Caco-2 (cell line): ENCODE results near the gene CROCC2. TPM values are rescaled to one million over a fixed set of nuclear protein-coding genes. Genes with fewer than 3 reads are reported as not detected.

Experiments
- BruUV-seq: library from RNA; stranded (reverse); fragments of 400-500 nt; replicated peaks from 2 replicates; lab custom pipeline; 2021; lab: Mats Ljungman, UMichigan
- CTCF ChIA-PET: fragments of 300-600 bp; sonication (Branson Sonifier 250); formaldehyde crosslinking; loops from one replicate; lab custom pipeline; 2022; ENCODE audit warnings: antibody characterized with exemption; lab: Charles Lee
- POLR2A ChIA-PET: fragments of 300-600 bp; sonication (Branson Sonifier 250); formaldehyde crosslinking; loops from one replicate; lab custom pipeline; 2022; ENCODE audit warnings: antibody characterized with exemption; lab: Charles Lee
- DNase-seq, 2 experiments: peaks; one replicate each; pipeline versions ENCODE4 v3.0.0 to v3.0.0-alpha.2; 2020 to 2022
- H3K27me3 ChIP-seq: replicated peaks from 2 replicates; pipeline ENCODE4 v1.6.0; 2011; ENCODE audit warnings: low read length; ENCODE audit not compliant: control insufficient read depth, insufficient read depth
- H3K36me3 ChIP-seq: 2 replicates; pipeline ENCODE4 v1.5.1; 2011; ENCODE audit warnings: low read length; ENCODE audit not compliant: control insufficient read depth, insufficient read depth
- H3K4me1 ChIP-seq: fragments of 250-450 bp; sonication (Bioruptor Pico); 2 replicates; pipeline ENCODE4 v1.5.1; 2020; ENCODE audit warnings: mild to moderate bottlenecking
- H3K4me3 ChIP-seq: 2 replicates; pipeline ENCODE4 v1.5.1; 2011; ENCODE audit warnings: low read depth, mild to moderate bottlenecking, control low read depth, low read length
- H3K9me3 ChIP-seq: fragments of 250-450 bp; sonication (Bioruptor Pico); 2 replicates; pipeline ENCODE4 v1.5.1; 2020; ENCODE audit warnings: mild to moderate bottlenecking, moderate library complexity
- H3K27ac Mint-ChIP-seq: one replicate; pipeline ENCODE4 v1.8.0; 2022; ENCODE audit warnings: mixed read lengths; ENCODE audit not compliant: unreplicated experiment
- H3K27me3 Mint-ChIP-seq: one replicate; pipeline ENCODE4 v1.8.0; 2022; ENCODE audit warnings: mixed read lengths; ENCODE audit not compliant: insufficient read depth, unreplicated experiment
- H3K36me3 Mint-ChIP-seq: one replicate; pipeline ENCODE4 v1.8.0; 2022; ENCODE audit warnings: mild to moderate bottlenecking, mixed read lengths; ENCODE audit not compliant: insufficient read depth, unreplicated experiment
- H3K4me1 Mint-ChIP-seq: one replicate; pipeline ENCODE4 v1.8.0; 2022; ENCODE audit warnings: low read depth, mixed read lengths; ENCODE audit not compliant: unreplicated experiment
- H3K4me3 Mint-ChIP-seq: one replicate; pipeline ENCODE4 v1.8.0; 2022; ENCODE audit warnings: mild to moderate bottlenecking, moderate library complexity, mixed read lengths; ENCODE audit not compliant: unreplicated experiment
- H3K9me3 Mint-ChIP-seq: one replicate; pipeline ENCODE4 v1.8.0; 2022; ENCODE audit warnings: mixed read lengths; ENCODE audit not compliant: unreplicated experiment
- CTCF ChIP-seq, 2 experiments: fragments of 200-600 bp in 1 of 2; IDR thresholded peaks; 1 replicate in 1 of 2; 2 replicates in 1 of 2; pipeline versions ENCODE4 v1.5.1 to v1.8.0; 2011 to 2022; ENCODE audit warnings: antibody characterized with exemption in 1 of 2, control low read depth in 1 of 2, inconsistent platforms in 1 of 2, low read depth in 1 of 2, low read length in 1 of 2, mild to moderate bottlenecking in 1 of 2, moderate library complexity in 1 of 2; ENCODE audit not compliant: insufficient read depth in 1 of 2, severe bottlenecking in 1 of 2, unreplicated experiment in 1 of 2
- intact Hi-C: fragments of 100-400 bp; cut with micrococcal nuclease; formaldehyde crosslinking; loops from one replicate; pipeline ENCODE4 v1.10.0; 2022; ENCODE audit not compliant: unreplicated experiment
- total RNA-seq: library from RNA; stranded (reverse); gene quantifications from 2 replicates; pipeline ENCODE4 v1.2.3, GENCODE V29; 2022

CROCC2 gene
- total RNA-seq, 1 experiment from 2014 or later: not detected

- H3K27me3 ChIP-seq: no peaks in the 10 kb centered on the region
- Mint-ChIP-seq H3K27ac (no peak overlapping the region), H3K36me3 (no peaks in the 10 kb centered on the region), H3K27me3 (no peaks in the 10 kb centered on the region), H3K9me3 (peaks cover 14% of the 10 kb centered on the region), H3K4me1 (no peaks in the 10 kb centered on the region), H3K4me3 (no peak overlapping the region)
- TF ChIP-seq CTCF (IDR thresholded peaks at IDR 0.05; ENCODE audit: insufficient read depth in 1 of 2, low read depth in 1 of 2, low read length in 1 of 2, severe bottlenecking in 1 of 2, unreplicated experiment in 1 of 2): no peak
- no peak overlapping the region for H3K4me3 ChIP-seq
- intact Hi-C loops: no loop called here
- no TSS peak for BruUV-seq
- no peaks in the 10 kb centered on the region for H3K4me1 ChIP-seq
- POLR2A ChIA-PET: no interaction called here
- peaks cover 6% of the 10 kb centered on the region for H3K9me3 ChIP-seq
- no peak for DNase-seq
- no peaks in the 10 kb centered on the region for H3K36me3 ChIP-seq
- CTCF ChIA-PET: no interaction called here
Measured at GRCh38 chr2:241007111-241007510, 101.0 kb downstream of the CROCC2 start.

GRCh38 chr2:241007880-241008710 lies 102.0 kb downstream of the CROCC2 start:
- H3K27me3 Mint-ChIP-seq: no peaks in the 10 kb centered on the region
- H3K9me3 Mint-ChIP-seq: peaks cover 14% of the 10 kb centered on the region
- no peak for TF ChIP-seq CTCF (IDR thresholded peaks at IDR 0.05; ENCODE audit: insufficient read depth in 1 of 2, low read depth in 1 of 2, low read length in 1 of 2, severe bottlenecking in 1 of 2, unreplicated experiment in 1 of 2)
- Histone ChIP-seq H3K4me1 (no peaks in the 10 kb centered on the region), H3K27me3 (no peaks in the 10 kb centered on the region), H3K9me3 (peaks cover 6% of the 10 kb centered on the region), H3K4me3 (no peak overlapping the region), H3K36me3 (no peaks in the 10 kb centered on the region)
- CTCF ChIA-PET: interaction anchor here (0.7 kb wide), 1 partner anchor 56 kb away, joined by 3 read pairs; no protein-coding TSS in a partner anchor
- no peaks in the 10 kb centered on the region for H3K36me3 Mint-ChIP-seq
- intact Hi-C loops: no loop called here
- POLR2A ChIA-PET: no interaction called here
- BruUV-seq: no TSS peak
- H3K4me3 Mint-ChIP-seq: no peak overlapping the region
- no peak for DNase-seq
- H3K4me1 Mint-ChIP-seq: no peaks in the 10 kb centered on the region
- no peak overlapping the region for H3K27ac Mint-ChIP-seq

GRCh38 chr2:241008711-241009121 lies 102.6 kb downstream of the CROCC2 start:
- H3K36me3 ChIP-seq: no peaks in the 10 kb centered on the region
- no peak overlapping the region for H3K4me3 Mint-ChIP-seq
- H3K4me1 ChIP-seq: no peaks in the 10 kb centered on the region
- DNase-seq: no peak
- no TSS peak for BruUV-seq
- H3K27me3 ChIP-seq: no peaks in the 10 kb centered on the region
- H3K27me3 Mint-ChIP-seq: no peaks in the 10 kb centered on the region
- peaks cover 14% of the 10 kb centered on the region for H3K9me3 Mint-ChIP-seq
- no peaks in the 10 kb centered on the region for H3K36me3 Mint-ChIP-seq
- H3K4me3 ChIP-seq: no peak overlapping the region
- intact Hi-C loops: no loop called here
- ChIA-PET POLR2A (no interaction called here), CTCF (interaction anchor here (0.7 kb wide), 1 partner anchor 57 kb away, joined by 3 read pairs; no protein-coding TSS in a partner anchor)
- H3K4me1 Mint-ChIP-seq: no peaks in the 10 kb centered on the region
- H3K9me3 ChIP-seq: peaks cover 6% of the 10 kb centered on the region
- H3K27ac Mint-ChIP-seq: no peak overlapping the region
- TF ChIP-seq CTCF (IDR thresholded peaks at IDR 0.05; ENCODE audit: insufficient read depth in 1 of 2, low read depth in 1 of 2, low read length in 1 of 2, severe bottlenecking in 1 of 2, unreplicated experiment in 1 of 2): no peak
